A549 (cell line): ENCODE measurements around the gene NFIA.

Experiments
- CBX2 ChIP-seq: fragments of 200-600 bp; sonication (generic); IDR thresholded peaks from 2 replicates; pipeline ENCODE4 v1.6.1; 2016; ENCODE audit warnings: low read depth, mild to moderate bottlenecking, borderline replicate concordance
- CEBPB ChIP-seq, 2 experiments: fragments of >200 bp in 1 of 2; sonication (Bioruptor Twin) in 1 of 2; formaldehyde crosslinking in 1 of 2; IDR thresholded peaks; 2 replicates each; pipeline ENCODE4 v1.6.1; 2012 to 2016
- EP300 ChIP-seq, 2 experiments: fragments of >200 bp; sonication (Bioruptor Twin); formaldehyde crosslinking; IDR thresholded peaks; 2 replicates in 1 of 2; 3 replicates in 1 of 2; pipeline ENCODE4 v1.6.1; 2016 to 2017
- HEYL ChIP-seq: fragments of 250-450 bp; sonication (Bioruptor Pico); IDR thresholded peaks from 2 replicates; pipeline ENCODE4 v1.8.0; 2021; ENCODE audit warnings: mild to moderate bottlenecking, moderate library complexity
- NFE2L2 ChIP-seq: fragments of 150-350 bp; conservative IDR thresholded peaks from 2 replicates; pipeline ENCODE4 v1.6.1; 2014; ENCODE audit warnings: low read length
- NPAS2 ChIP-seq: fragments of 250-450 bp; sonication (Bioruptor Pico); IDR thresholded peaks from 2 replicates; pipeline ENCODE4 v1.8.0; 2022; ENCODE audit warnings: mild to moderate bottlenecking, moderate library complexity, borderline replicate concordance
- POLR2A ChIP-seq: IDR thresholded peaks from 2 replicates; pipeline ENCODE4 v1.6.1; 2012; ENCODE audit warnings: mild to moderate bottlenecking, low read length
- RCOR1 ChIP-seq: fragments of 150-350 bp; IDR thresholded peaks from 2 replicates; pipeline ENCODE4 v1.6.1; 2014; ENCODE audit warnings: antibody characterized with exemption, low read length, low read depth
- SMC3 ChIP-seq: fragments of >200 bp; sonication (Bioruptor Twin); formaldehyde crosslinking; IDR thresholded peaks from 3 replicates; pipeline ENCODE4 v1.6.1; 2018; ENCODE audit warnings: inconsistent platforms
- ZSCAN20 ChIP-seq: fragments of 250-450 bp; sonication (Bioruptor Pico); IDR thresholded peaks from 2 replicates; pipeline ENCODE4 v1.8.0; 2022; ENCODE audit warnings: mild to moderate bottlenecking, moderate library complexity
- TF ChIP-seq, protein P1 (sequence below): fragments of >200 bp; sonication (Bioruptor Twin); formaldehyde crosslinking; IDR thresholded peaks from 3 replicates; pipeline ENCODE4 v1.5.1; 2016
- TF ChIP-seq, protein P2 (sequence below): fragments of 450-650 bp; IDR thresholded peaks from 2 replicates; pipeline ENCODE4 v1.6.1; 2014; ENCODE audit warnings: antibody characterized with exemption
- TF ChIP-seq, protein P3 (sequence below): fragments of 250-450 bp; sonication (Bioruptor Pico); IDR thresholded peaks from 2 replicates; pipeline ENCODE4 v1.5.0; 2020; ENCODE audit warnings: low read depth, mild to moderate bottlenecking, moderate library complexity
- TF ChIP-seq, protein P4 (sequence below): IDR thresholded peaks from 2 replicates; pipeline ENCODE4 v1.6.1; 2012

DNA sequence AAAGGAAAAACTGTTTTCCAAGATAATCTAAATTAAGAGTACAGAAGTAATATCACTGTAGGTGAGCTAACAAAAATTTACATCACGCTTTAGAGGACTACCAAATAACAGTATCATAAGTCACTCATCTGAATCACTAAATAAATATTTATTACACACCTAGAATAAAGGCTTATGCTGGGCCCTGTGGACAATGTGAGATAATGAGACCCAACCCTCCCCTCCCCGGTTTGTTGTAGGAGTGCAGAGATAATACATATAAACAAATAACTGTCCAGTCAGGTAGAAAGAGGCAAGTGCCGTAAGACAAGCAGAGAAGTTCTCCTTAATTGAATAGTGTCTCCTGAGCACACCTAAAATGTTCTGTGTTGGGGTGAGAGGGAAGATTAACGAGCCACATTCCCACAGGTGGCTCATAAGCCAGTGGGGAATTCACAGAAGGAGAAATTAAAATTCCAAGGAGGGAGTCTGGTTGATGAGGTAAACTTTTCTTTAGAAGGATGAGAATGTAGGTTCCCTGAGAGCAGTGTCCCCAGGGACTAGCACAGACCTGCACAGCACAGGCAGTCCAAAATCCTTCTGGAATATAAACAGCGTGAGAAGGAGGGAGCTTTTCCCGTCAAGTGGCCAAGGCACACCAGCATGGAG is 241.4 kb downstream of the NFIA start:
- TF ChIP-seq RCOR1 (no peak), NPAS2 (CRISPR knock-in tag) (no peak), NFE2L2 (no peak), ZSCAN20 (no peak), SMC3 (no peak), CBX2 (no peak), CEBPB (IDR thresholded peaks at IDR 0.05) (no peak), EP300 (IDR thresholded peaks at IDR 0.05) (no peak), POLR2A (no peak), HEYL (CRISPR knock-in tag) (no peak)
- TF ChIP-seq, protein P1, sequence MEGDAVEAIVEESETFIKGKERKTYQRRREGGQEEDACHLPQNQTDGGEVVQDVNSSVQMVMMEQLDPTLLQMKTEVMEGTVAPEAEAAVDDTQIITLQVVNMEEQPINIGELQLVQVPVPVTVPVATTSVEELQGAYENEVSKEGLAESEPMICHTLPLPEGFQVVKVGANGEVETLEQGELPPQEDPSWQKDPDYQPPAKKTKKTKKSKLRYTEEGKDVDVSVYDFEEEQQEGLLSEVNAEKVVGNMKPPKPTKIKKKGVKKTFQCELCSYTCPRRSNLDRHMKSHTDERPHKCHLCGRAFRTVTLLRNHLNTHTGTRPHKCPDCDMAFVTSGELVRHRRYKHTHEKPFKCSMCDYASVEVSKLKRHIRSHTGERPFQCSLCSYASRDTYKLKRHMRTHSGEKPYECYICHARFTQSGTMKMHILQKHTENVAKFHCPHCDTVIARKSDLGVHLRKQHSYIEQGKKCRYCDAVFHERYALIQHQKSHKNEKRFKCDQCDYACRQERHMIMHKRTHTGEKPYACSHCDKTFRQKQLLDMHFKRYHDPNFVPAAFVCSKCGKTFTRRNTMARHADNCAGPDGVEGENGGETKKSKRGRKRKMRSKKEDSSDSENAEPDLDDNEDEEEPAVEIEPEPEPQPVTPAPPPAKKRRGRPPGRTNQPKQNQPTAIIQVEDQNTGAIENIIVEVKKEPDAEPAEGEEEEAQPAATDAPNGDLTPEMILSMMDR = no peak
- TF ChIP-seq, protein P2, sequence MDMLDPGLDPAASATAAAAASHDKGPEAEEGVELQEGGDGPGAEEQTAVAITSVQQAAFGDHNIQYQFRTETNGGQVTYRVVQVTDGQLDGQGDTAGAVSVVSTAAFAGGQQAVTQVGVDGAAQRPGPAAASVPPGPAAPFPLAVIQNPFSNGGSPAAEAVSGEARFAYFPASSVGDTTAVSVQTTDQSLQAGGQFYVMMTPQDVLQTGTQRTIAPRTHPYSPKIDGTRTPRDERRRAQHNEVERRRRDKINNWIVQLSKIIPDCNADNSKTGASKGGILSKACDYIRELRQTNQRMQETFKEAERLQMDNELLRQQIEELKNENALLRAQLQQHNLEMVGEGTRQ = no peak
- TF ChIP-seq, protein P3, sequence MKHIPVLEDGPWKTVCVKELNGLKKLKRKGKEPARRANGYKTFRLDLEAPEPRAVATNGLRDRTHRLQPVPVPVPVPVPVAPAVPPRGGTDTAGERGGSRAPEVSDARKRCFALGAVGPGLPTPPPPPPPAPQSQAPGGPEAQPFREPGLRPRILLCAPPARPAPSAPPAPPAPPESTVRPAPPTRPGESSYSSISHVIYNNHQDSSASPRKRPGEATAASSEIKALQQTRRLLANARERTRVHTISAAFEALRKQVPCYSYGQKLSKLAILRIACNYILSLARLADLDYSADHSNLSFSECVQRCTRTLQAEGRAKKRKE (CRISPR knock-in tag) = no peak
- TF ChIP-seq, protein P4, sequence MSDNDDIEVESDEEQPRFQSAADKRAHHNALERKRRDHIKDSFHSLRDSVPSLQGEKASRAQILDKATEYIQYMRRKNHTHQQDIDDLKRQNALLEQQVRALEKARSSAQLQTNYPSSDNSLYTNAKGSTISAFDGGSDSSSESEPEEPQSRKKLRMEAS = no peak
